Trophoblast cell (in vitro differentiated cells and primary cell): ENCODE data around the gene TMEM119.

Experiments
- DNase-seq, 2 donors: peaks; one replicate each; pipeline ENCODE4 v3.0.0-alpha.2; 2016
- H2AFZ ChIP-seq: 2 replicates; pipeline ENCODE4 v1.6.1; 2013; ENCODE audit warnings: low read length, moderate library complexity, mild to moderate bottlenecking; ENCODE audit not compliant: insufficient read depth, poor library complexity
- H2AK5ac ChIP-seq: 2 replicates; pipeline ENCODE4 v1.6.1; 2013; ENCODE audit warnings: mild to moderate bottlenecking, low read length
- H2BK120ac ChIP-seq: 2 replicates; pipeline ENCODE4 v1.6.1; 2013; ENCODE audit warnings: low read length, mild to moderate bottlenecking, moderate library complexity; ENCODE audit not compliant: insufficient read depth, poor library complexity
- H2BK12ac ChIP-seq: 2 replicates; pipeline ENCODE4 v1.6.1; 2013; ENCODE audit warnings: mild to moderate bottlenecking, low read length, moderate library complexity
- H2BK5ac ChIP-seq: 2 replicates; pipeline ENCODE4 v1.6.1; 2013; ENCODE audit warnings: low read length, low read depth, moderate library complexity, mild to moderate bottlenecking; ENCODE audit not compliant: poor library complexity
- H3K14ac ChIP-seq: 2 replicates; pipeline ENCODE4 v1.6.1; 2013; ENCODE audit warnings: mild to moderate bottlenecking, low read length
- H3K18ac ChIP-seq: 2 replicates; pipeline ENCODE4 v1.6.1; 2013; ENCODE audit warnings: mild to moderate bottlenecking, low read length
- H3K23ac ChIP-seq: 2 replicates; pipeline ENCODE4 v1.6.1; 2013; ENCODE audit warnings: low read length
- H3K27ac ChIP-seq: 2 replicates; pipeline ENCODE4 v1.5.1; 2013; ENCODE audit warnings: low read depth, mild to moderate bottlenecking, inconsistent platforms, low read length, moderate library complexity
- H3K27me3 ChIP-seq: 2 replicates; pipeline ENCODE4 v1.6.1; 2013; ENCODE audit warnings: inconsistent platforms, mild to moderate bottlenecking, low read length, moderate library complexity; ENCODE audit not compliant: insufficient read depth
- H3K36me3 ChIP-seq, 2 experiments: 1 replicate in 1 of 2; 2 replicates in 1 of 2; pipeline ENCODE4 v1.6.1; 2013; ENCODE audit warnings: low read length in 2 of 2, mild to moderate bottlenecking in 2 of 2, moderate library complexity in 1 of 2; ENCODE audit not compliant: insufficient read depth in 2 of 2, control insufficient read depth in 1 of 2
- H3K4ac ChIP-seq: 2 replicates; pipeline ENCODE4 v1.6.1; 2013; ENCODE audit warnings: low read depth, mild to moderate bottlenecking, low read length, moderate library complexity
- H3K4me1 ChIP-seq, 2 experiments: 1 replicate in 1 of 2; 2 replicates in 1 of 2; pipeline ENCODE4 v1.6.1; 2013; ENCODE audit warnings: low read length in 2 of 2, mild to moderate bottlenecking in 2 of 2, moderate library complexity in 1 of 2; ENCODE audit not compliant: insufficient read depth in 2 of 2, control insufficient read depth in 1 of 2
- H3K4me2 ChIP-seq: 2 replicates; pipeline ENCODE4 v1.6.1; 2013; ENCODE audit warnings: inconsistent platforms, mild to moderate bottlenecking, low read length, moderate library complexity
- H3K4me3 ChIP-seq: 2 replicates; pipeline ENCODE4 v1.5.1; 2013; ENCODE audit warnings: mild to moderate bottlenecking, low read depth, low read length, inconsistent platforms
- H3K79me1 ChIP-seq: one replicate; pipeline ENCODE4 v1.6.1; 2013; ENCODE audit warnings: low read length
- H3K79me2 ChIP-seq: 2 replicates; pipeline ENCODE4 v1.6.1; 2013; ENCODE audit warnings: low read length, mild to moderate bottlenecking; ENCODE audit not compliant: control insufficient read depth, insufficient read depth, poor library complexity
- H3K9ac ChIP-seq: 2 replicates; pipeline ENCODE4 v1.6.1; 2013; ENCODE audit warnings: mild to moderate bottlenecking, low read length
- H3K9me3 ChIP-seq: 2 replicates; pipeline ENCODE4 v1.6.1; 2013; ENCODE audit warnings: low read depth, mild to moderate bottlenecking, control low read depth, inconsistent platforms, low read length; ENCODE audit not compliant: insufficient read depth
- H4K12ac ChIP-seq: 2 replicates; pipeline ENCODE4 v1.6.1; 2013; ENCODE audit warnings: low read depth, mild to moderate bottlenecking, low read length, moderate library complexity
- H4K8ac ChIP-seq: 2 replicates; pipeline ENCODE4 v1.6.1; 2013; ENCODE audit warnings: low read depth, mild to moderate bottlenecking, low read length, moderate library complexity
- H4K91ac ChIP-seq: one replicate; pipeline ENCODE4 v1.6.1; 2013; ENCODE audit warnings: low read depth, mild to moderate bottlenecking, low read length, moderate library complexity
- WGBS: extraction: QIAGEN DNeasy Blood & Tissue Kit; methylation state at CpG from one replicate; pipeline ENCODE4 v1.1.7; 2013; ENCODE audit warnings: missing lambda C conversion rate; ENCODE audit not compliant: insufficient read length, insufficient coverage; ENCODE audit errors: extremely low coverage; 5-methylcytosine and 5-hydroxymethylcytosine counted together

Gene TMEM119

DNA sequence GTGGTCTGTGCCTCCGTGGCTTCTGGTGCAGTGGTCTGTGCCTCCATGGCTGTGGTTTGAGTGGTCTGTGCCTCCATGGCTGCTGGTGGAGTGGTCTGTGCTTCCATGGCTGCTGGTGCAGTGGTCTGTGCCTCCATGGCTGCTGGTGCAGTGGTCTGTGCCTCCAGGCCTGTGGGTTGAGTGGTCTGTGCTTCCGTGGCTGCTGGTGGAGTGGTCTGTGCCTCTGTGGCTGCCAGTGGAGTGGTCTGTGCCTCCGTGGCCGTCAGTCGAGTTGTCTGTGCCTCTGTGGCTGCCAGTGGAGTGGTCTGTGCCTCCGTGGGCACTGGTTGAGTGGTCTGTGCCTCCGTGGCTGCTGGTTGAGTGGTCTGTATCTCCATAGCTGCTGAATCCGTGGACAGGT, 25.7 kb upstream of the TMEM119 start:
- H4K8ac ChIP-seq: no peak overlapping the region

DNA sequence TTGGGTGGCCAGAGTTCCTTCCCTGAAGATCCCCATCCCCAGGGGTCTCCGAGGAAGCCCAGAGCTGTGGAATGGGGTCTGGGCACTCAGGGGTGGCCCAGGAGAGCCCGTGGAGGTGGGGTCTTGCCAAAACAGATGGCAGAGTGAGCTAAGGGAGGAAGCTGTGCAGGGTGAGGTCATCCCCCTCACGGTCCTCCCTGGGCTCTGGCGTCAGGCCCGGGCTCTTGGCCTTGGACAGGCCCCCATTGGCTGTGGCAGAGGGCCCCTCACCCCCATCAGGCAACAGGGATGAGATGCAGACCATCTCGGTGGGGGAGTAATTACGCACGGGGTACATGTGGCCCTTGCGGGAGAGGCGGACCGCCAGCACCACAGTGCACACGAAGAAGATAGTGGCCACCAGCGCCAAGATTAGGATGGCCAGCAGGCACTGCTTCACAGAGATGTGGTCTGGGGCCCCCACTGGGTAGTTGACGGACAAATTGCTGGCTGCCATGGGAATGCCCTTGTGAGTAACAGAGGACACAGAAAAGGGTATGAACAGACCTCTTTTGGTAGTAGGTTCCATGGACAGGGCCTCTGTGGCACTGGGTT, 25.1 kb upstream of the TMEM119 start:
- no peak for DNase-seq
- Histone ChIP-seq H4K8ac (peak overlapping the region; percentile 64), H4K12ac (no peak overlapping the region), H3K27ac (no peak overlapping the region), H3K79me1 (peaks cover 57% of the 10 kb centered on the region), H2AFZ (peak overlapping the region; percentile 9), H2BK5ac (peak overlapping the region; percentile 38), H3K27me3 (no peaks in the 10 kb centered on the region), H3K9ac (no peak overlapping the region), H2BK12ac (peak overlapping the region; percentile 63), H3K18ac (peak overlapping the region; percentile 80), H2AK5ac (peak overlapping the region; percentile 96), H4K91ac (peak overlapping the region; percentile 68), H3K36me3 (peaks cover 0 to 8% of the 10 kb centered on the region in 2 experiments), H3K9me3 (no peaks in the 10 kb centered on the region), H3K4me1 (peaks cover 30 to 43% of the 10 kb centered on the region in 2 experiments), H3K14ac (peak overlapping the region; percentile 36), H3K4ac (peak overlapping the region; percentile 56), H3K23ac (no peak overlapping the region), H3K4me3 (peak overlapping the region; percentile 32), H3K4me2 (no peak overlapping the region), H2BK120ac (peak overlapping the region; percentile 63), H3K79me2 (peaks cover 6% of the 10 kb centered on the region)
- no CpG with 5 or more reads among the region's 14 CpGs for WGBS

More for the DNA sequence above, 25.7 kb upstream of the TMEM119 start:
- H3K27me3 ChIP-seq: no peaks in the 10 kb centered on the region
- peak overlapping the region; percentile 63 for H2BK120ac ChIP-seq
- H3K4ac ChIP-seq: no peak overlapping the region
- no peak overlapping the region for H3K9ac ChIP-seq
- no peak overlapping the region for H3K4me2 ChIP-seq
- H3K79me1 ChIP-seq: peaks cover 56% of the 10 kb centered on the region
- no CpG with 5 or more reads among the region's 8 CpGs for WGBS
- peak overlapping the region; percentile 55 for H2AK5ac ChIP-seq
- H2AFZ ChIP-seq: no peak overlapping the region
- peaks cover 0 to 8% of the 10 kb centered on the region in 2 experiments for H3K36me3 ChIP-seq
- H3K4me3 ChIP-seq: peak overlapping the region; percentile 32
- peak overlapping the region; percentile 1 for H3K18ac ChIP-seq
- DNase-seq: no peak
- peak overlapping the region; percentile 63 for H2BK12ac ChIP-seq
- H3K23ac ChIP-seq: no peak overlapping the region
- H3K14ac ChIP-seq: peak overlapping the region; percentile 6
- peaks cover 4% of the 10 kb centered on the region for H3K79me2 ChIP-seq
- H2BK5ac ChIP-seq: peak overlapping the region; percentile 20
- H3K27ac ChIP-seq: no peak overlapping the region
- H4K91ac ChIP-seq: peak overlapping the region; percentile 68
- no peaks in the 10 kb centered on the region for H3K9me3 ChIP-seq
- peaks cover 27 to 40% of the 10 kb centered on the region in 2 experiments for H3K4me1 ChIP-seq
- no peak overlapping the region for H4K12ac ChIP-seq

- H3K27me3 ChIP-seq: no peaks in the 10 kb centered on the region
- H2BK5ac ChIP-seq: peak overlapping the region; percentile 55
- peak overlapping the region; percentile 23 for H3K27ac ChIP-seq
- peak overlapping the region; percentile 63 for H2BK12ac ChIP-seq
- peak overlapping the region; percentile 80 for H3K18ac ChIP-seq
- no peak overlapping the region for H3K4me3 ChIP-seq
- peaks cover 52% of the 10 kb centered on the region for H3K79me1 ChIP-seq
- H3K9me3 ChIP-seq: no peaks in the 10 kb centered on the region
- peak overlapping the region; percentile 36 for H3K14ac ChIP-seq
- peak overlapping the region; percentile 68 for H4K91ac ChIP-seq
- H4K12ac ChIP-seq: peak overlapping the region; percentile 20
- no peak overlapping the region for H3K4me2 ChIP-seq
- H3K23ac ChIP-seq: no peak overlapping the region
- peak overlapping the region; percentile 23 for H2AFZ ChIP-seq
- peak overlapping the region; percentile 63 for H2BK120ac ChIP-seq
- WGBS: no CpG with 5 or more reads among the region's 4 CpGs
- H3K36me3 ChIP-seq: peaks cover 0 to 8% of the 10 kb centered on the region in 2 experiments
- H3K79me2 ChIP-seq: peaks cover 5% of the 10 kb centered on the region
- H3K9ac ChIP-seq: no peak overlapping the region
- peaks cover 30 to 41% of the 10 kb centered on the region in 2 experiments for H3K4me1 ChIP-seq
- DNase-seq: no peak
- peak overlapping the region; percentile 64 for H4K8ac ChIP-seq
- peak overlapping the region; percentile 96 for H2AK5ac ChIP-seq
- H3K4ac ChIP-seq: peak overlapping the region; percentile 70
Measured at GRCh38 chr12:108622421-108622820, 24.5 kb upstream of the TMEM119 start.

DNA sequence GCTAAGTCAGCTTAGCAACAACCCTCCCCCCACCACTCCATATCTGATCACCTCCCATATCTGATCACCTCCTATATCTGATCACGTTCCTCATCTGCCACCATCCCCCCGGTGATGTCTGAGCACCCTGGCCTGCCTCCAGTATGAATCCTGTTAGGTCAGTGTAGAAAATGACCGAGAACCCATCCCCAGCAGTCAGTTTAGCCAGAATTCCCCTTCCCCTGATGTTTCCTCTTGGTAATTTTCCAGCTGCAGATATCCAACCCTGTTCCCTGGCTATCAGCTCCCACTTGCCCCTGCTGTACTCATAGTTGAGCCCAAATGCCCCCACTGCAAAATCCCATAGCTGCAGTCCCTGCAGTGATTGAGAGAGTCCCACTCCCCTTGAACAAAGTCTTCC, 23.3 kb upstream of the TMEM119 start:
- Histone ChIP-seq H3K9me3 (no peaks in the 10 kb centered on the region), H3K4me2 (no peak overlapping the region), H4K8ac (peak overlapping the region; percentile 18), H3K18ac (peak overlapping the region; percentile 12), H3K79me2 (peaks cover 3% of the 10 kb centered on the region), H2BK5ac (peak overlapping the region; percentile 44), H2BK120ac (peak overlapping the region; percentile 94), H3K14ac (no peak overlapping the region), H2BK12ac (peak overlapping the region; percentile 46), H2AK5ac (peak overlapping the region; percentile 11), H2AFZ (no peak overlapping the region), H3K79me1 (peaks cover 60% of the 10 kb centered on the region), H4K12ac (no peak overlapping the region), H3K36me3 (peaks cover 0 to 8% of the 10 kb centered on the region in 2 experiments), H3K27ac (peak overlapping the region; percentile 63), H3K4me3 (no peak overlapping the region), H3K9ac (no peak overlapping the region), H3K27me3 (no peaks in the 10 kb centered on the region), H3K4ac (peak overlapping the region; percentile 64), H3K23ac (no peak overlapping the region), H3K4me1 (peaks cover 34 to 46% of the 10 kb centered on the region in 2 experiments), H4K91ac (peak overlapping the region; percentile 68)
- no CpG with 5 or more reads among the region's 3 CpGs for WGBS
- DNase-seq: no peak
